ENCODE data around the gene LRP1-AS.
"Not testable (repeated sequence)": the region's sequence is repeated elsewhere in the genome, so short reads cannot be mapped to it uniquely, and the experiment has no call there.

LRP1-AS gene

DNA sequence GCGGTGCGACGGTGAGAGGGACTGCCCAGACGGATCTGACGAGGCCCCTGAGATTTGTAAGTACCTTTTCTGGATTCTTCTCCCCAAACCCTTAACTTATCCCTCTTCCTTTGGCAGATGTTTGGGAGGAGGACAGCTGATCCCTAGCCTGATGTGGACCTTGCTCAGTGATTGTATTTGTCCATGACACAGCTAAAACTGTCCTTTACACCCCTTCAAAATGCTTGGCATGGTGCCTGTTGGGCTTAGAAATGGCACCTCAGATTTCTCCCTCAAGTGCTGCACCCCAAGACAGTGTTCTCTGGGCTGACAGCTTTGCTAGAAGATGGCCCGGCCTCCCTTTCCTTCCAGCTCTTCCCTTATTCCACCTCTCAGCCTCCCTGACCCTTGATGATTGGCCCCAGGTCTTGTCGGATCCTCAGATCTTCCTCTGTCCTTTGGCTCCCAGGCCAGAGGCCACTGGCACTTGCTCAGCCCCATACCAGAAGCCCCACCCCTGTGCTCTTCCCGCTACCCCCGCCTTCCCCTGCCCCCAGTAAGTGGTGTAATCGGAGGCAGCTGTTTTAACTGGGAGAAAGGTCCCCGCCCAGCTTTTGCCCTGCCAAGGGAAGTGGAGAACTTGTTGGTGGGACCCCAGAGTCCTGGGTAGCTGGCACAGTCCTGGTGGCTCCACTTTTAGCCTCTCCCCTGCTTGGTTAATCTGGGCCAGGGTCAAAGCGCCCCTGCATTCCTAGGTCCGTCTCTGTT is 8.7 kb downstream of the LRP1-AS start:
- DNase-seq = no peak

DNA sequence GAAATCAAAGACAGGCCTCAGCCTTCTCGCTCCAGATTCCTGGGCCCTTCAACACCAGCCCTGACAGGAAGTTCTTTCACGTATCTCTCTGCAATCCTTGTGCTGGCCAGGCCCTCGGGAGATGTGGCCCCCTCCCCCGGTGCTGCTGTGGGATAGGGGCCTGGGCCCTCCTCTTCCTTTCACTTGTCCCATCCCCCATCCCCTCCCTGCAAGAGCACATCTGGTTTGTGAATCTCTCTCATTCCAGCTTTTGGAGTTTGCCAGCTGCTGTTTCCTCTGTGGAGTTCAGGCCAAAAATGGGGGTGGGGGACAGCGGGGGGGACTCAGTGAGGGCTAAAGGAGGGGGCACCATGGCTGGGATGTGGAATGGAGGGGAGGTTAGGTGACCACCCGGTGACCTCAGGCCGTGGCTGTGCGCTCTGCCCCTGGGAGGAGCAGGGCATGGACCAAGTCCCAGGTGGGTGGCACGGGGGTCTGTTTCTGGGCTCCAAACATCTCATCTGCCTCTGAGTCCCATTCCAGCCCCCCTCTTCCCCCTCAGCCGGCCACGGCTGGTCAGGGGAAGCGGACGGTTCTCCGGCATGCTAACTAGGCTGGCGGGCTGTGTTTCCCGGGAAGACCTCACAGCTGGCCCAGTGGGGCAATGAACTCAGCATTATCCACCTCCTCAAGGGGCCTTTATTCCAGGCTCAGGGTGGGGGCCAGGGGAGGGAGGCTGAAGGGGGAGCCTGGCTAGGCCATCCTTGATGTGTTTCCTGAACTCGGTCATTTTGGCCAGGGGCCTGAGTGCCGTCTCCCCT is 11.7 kb downstream of the LRP1-AS start:
- no peak for DNase-seq

DNA sequence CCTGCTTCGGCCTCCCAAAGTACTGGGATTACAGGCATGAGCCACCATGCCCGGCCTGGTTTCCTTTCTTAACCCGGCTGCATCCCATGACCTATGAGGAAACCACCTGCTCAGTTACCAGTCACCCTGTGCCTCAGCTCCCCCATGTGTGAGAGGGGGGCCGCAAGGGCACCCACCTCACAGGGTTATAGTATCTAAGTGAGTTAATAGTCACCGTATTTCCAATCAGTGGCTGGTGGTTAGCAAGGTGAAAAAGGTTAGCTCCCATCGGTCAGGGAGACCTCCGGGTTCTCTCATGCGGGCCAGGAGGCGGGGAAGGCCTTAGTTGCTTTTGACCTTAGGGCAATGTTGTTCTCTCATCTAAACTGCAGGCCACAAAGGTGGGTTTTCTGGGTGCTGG is 12.5 kb downstream of the LRP1-AS start:
- no peak for DNase-seq

DNA sequence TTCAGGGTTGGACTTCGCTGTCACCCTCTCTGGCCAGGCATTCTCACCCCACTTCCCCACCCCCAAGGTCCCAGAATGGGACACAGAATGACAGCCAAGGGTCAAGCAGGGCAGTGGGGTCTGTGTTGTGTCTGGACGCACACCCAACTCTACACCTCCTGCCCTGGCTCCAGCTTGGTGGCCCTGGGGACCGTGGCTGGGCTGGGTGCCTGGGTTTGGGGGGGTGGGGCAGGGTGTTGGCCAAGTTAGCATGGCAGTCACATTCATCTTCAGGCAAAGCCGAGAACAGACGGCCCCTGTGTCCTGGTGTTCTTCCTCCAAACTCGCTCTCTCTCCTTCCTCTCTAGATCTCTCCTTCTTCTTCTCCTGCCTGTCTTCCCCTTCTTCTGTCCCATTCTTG is 13.5 kb downstream of the LRP1-AS start:
- no peak for DNase-seq

DNA sequence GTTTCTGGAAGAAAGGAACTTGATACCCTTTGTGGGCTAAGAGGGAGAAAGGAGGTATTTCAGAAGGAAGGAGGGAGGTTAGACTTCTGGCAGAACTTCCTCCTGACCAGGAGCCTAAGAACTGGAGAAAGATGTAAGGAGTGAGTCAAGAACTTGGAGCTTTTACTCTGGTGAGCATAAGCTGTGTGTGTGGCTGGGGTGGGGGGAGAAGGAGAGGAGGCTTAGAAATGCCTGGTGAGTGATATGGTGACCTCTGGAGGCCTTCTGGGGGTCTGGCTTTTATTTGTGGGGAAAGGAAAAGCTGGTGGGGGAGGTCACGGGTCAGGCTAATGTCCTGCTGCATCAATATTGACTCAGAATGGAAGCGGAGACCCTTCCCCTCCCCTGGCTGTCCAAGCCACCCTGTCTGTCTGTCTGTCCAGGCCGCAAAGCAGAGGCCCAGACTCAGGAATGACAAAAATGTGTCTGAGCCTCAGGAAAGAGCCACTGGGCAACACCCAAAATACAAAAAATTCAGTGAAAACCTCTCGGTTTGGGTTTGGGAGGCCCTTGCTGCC is 14.3 kb downstream of the LRP1-AS start:
- DNase-seq = no peak

DNA sequence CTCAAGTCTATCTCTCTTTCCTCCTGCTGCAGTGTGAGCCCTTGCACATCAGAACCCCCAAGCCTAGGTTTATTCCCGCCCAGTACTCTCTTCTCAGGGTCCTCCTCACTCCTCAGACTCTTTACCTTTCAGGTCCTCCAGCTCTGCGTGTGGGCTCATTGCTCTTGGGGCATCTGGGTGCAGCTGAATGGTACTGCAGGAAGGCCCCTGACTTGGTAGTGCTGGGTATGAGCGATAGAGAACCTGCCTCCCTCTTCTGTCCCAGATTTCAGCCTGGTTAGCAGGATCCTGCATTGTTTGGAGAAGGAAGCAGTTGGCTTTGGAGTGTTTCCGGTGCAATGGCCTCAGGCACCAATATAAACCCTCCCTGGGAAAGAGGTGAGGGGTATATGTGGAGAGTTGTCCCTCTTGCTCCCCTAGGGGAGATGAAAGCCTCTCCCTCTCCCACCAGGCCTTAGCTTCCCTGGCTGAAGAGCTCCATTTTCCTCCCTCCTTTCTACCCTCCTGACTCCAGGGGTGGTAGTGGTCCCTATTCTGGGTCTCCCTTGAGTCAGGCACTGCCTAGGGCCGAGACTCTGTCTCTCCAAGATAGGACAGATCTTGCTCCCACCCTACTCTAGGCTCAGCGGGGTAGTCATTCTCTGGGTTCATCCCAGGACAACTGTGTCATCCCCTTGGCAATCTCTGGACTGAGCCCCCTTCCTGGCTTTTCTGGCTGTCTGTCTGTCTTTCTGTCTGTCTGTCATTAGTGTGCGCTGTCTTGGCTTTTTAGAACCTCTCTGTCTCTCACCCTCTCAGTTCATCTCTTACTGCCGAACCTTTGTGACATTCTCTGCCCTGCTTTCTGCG is 15.3 kb downstream of the LRP1-AS start:
- no peak for DNase-seq

GRCh38 chr12:57130941-57131340 is 16.5 kb downstream of the LRP1-AS start:
- no peak for DNase-seq

GRCh38 chr12:57129889-57130288 is 17.5 kb downstream of the LRP1-AS start:
- no peak for DNase-seq

DNA sequence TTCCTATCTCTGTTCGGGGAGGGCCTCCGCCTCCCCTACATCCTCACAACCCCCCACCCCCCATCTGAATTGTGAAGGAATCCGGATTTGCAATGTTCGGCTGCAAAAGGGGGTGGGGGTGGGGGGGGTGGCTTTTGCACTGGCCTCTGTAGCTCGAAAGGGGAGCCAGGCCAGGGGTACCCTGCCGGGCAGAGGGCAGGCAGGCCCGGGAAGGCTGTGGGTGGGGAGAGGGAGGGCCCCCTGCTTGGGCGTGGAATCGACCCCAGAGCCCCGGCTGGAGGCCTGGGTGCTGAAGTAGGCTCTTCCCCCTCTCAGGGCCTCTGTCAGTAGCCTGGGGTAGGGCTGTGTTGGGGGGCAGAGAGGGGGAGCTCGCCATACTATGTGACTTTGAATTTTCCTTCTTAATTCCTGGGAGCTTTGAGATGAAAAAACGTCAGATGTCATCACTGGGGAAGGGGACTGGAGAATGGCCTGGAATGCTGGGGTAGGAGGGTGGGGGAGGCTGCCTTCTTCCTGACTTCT is 18.0 kb downstream of the LRP1-AS start:
- no peak for DNase-seq

GRCh38 chr12:57128519-57129247 is 18.7 kb downstream of the LRP1-AS start:
- no peak for DNase-seq

- peak; percentile 75 for DNase-seq
Observed at GRCh38 chr12:57127726-57128518, 19.5 kb downstream of the LRP1-AS start, which contains the start of gene LRP1. Gene LRP1 (plus strand): TSS chr12:57128483. CDS start chr12:57128965, 482 bp downstream.

DNA sequence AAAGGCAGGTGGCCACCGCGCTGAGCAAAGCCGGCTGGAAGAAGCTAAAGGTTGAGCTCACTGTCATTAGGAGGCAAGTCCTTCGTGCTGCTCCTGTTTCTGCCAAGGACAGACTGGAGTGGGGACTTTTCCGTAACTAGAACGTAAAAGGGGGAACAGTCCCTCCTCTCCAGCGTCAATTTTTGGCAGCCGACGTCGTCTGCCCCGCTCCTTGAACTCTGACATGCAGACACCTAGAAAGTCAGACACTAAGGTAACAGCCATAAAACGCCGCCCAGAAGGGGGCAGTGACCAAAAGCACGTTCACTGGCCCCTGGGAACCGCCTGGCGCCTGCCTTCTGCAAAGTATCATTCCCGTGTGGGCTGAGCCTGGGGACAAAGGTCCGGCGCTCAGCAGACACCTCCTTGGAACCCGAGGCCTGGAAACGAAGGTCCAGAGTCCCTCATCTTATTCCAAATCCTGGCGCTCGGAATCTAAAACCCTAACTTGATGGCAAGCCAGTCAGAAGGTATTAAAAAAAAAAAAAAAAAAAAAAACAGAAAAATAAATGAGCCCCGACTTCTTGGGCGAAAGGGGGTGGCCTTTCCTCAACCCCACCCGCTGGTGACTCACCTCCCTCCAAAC is 20.2 kb downstream of the LRP1-AS start:
- DNase-seq = peak; percentile 63

DNA sequence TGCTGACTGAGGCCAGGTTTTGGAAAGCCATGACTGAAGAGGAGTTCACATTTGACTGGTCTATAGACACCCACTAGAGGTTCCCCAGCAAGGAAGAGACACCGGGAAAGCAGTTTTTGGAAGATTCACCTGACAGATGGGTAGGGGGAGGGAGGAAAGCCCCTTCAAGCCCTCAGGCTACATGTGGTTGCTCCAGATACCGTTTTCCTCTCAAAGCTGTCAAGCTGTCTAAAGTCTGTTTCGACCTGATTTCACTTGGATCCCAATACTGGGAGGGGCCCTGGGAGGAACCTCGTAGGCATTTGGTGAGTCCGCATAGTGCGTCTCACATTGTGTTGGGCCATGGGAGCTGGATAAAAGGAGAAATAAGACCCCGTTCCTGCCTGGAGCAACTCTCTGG is 20.9 kb downstream of the LRP1-AS start:
- DNase-seq = no peak

- no peak for DNase-seq
Observed at GRCh38 chr12:57126061-57126460, 21.4 kb downstream of the LRP1-AS start.

GRCh38 chr12:57124261-57124877 is 23.1 kb downstream of the LRP1-AS start:
- peak; percentile 75 for DNase-seq

DNA sequence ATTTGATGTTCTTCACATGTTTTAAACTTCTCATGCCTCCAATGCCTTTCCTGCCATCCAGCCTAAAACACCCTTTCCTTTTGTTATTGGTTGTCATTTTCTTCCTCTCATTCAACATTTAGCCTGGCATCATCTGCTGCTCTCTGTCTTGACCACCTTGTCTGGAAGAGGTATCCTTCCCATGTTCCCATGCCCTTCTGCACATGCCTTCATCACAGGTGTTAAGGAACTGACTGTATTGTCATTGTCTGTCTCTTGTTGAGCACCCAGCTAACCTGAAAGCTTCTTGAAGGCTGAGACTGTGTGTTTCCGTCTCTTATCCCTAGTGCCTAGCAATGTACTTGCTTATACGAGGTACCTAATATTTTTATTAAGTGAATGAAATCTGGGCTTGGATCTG is 23.6 kb downstream of the LRP1-AS start:
- DNase-seq = no peak

DNA sequence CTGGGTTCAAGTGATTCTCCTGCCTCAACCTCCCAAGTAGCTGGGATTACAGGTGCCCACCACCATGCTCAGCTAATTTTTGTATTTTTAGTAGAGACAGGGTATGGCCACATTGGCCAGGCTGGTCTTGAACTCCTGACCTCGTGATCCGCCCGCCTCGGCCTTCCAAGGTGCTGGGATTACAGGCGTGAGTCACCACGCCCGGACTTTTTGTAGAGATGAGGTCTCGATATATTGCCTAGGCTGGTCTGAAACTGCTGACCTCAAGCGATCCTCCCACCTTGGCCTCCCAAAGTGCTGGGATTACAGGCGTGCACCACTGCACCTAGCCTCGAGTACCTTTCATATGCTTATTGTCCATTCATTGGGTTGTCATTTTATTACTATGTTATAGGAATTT is 26.7 kb downstream of the LRP1-AS start:
- not testable (repeated sequence) for DNase-seq

DNA sequence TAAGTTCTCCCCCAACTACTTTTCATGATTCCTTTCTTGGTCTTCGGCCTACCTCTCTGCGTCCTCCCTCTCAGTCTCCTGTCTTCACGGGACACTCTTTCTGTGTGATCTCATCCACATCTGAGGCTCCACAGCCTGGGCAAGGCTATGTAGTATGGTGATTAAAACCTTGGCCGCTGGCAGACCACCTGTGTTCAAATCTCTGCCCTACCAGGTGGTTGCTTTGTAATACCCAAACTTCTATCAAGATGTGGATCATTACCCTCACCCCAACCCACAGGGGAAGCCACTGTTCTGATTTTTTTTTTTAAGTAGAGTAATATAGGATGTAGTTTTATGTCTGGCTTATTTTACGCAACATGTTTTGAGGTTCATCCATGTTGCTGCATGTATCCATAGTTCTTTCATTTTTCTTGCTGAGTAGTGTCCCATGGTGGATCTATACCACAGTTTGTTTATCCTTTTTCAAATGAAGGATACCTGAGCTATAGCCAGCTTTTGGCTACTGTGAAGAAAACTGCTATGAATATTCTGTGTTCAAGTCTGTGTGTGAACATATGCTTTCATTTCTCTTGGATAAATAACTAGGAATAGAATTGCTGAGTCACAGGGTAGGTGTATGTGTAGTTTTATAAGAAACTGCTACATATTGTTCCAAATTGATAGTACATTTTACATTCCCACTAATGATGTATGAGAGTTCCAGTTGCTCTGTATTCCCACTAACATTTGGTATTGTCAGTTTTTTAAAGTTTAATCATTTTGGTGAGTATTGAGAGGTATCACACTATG is 27.9 kb downstream of the LRP1-AS start:
- DNase-seq = no peak

- DNase-seq = no peak
Observed at GRCh38 chr12:57118711-57119271, 28.6 kb downstream of the LRP1-AS start.

Measured in activated CD4-positive, alpha-beta T cell treated with anti-CD3 and anti-CD28 coated beads, Interleukin-2, amount 50 U/mL, for 1 hour (primary cell).